ENCODE results near the gene HACD2. TPM values are rescaled to one million over a fixed set of nuclear protein-coding genes. Genes with fewer than 3 reads are reported as not detected.

The HACD2 gene
- total and polyA plus RNA-seq, 12 donors: 5.1 to 29.9 (median 20.2) TPM

DNA sequence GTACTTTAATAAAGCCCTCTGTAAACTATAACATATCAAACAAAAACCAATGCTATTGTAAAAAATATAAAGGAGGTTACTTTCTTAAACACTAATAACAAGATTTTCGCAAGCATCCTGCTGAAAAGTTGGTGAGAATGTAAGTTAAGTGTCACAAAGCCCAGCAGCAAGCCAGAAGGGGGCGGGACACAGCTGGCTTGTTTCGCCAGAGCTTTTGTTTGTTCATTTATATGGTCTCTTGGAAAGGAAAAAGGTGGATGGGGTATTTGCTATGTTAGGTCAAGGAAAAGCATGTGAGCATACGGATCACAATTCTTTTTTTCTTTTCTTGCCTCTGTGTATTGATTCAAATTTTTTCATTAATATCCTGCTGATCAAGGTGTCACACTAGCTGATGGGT, 59.9 kb downstream of the HACD2 start:
- no peaks in the 10 kb centered on the region for H3K9me3 ChIP-seq (replicated peaks in 1 of 3)
- no peak for DNase-seq
- no peak overlapping the region for H3K27ac ChIP-seq
- H3K27me3 ChIP-seq: no peaks in the 10 kb centered on the region
- intact Hi-C loops (cut with DNase I): no loop called here
- no peak for TF ChIP-seq POLR2A (IDR thresholded peaks at IDR 0.05)
- TF ChIP-seq, protein P1, sequence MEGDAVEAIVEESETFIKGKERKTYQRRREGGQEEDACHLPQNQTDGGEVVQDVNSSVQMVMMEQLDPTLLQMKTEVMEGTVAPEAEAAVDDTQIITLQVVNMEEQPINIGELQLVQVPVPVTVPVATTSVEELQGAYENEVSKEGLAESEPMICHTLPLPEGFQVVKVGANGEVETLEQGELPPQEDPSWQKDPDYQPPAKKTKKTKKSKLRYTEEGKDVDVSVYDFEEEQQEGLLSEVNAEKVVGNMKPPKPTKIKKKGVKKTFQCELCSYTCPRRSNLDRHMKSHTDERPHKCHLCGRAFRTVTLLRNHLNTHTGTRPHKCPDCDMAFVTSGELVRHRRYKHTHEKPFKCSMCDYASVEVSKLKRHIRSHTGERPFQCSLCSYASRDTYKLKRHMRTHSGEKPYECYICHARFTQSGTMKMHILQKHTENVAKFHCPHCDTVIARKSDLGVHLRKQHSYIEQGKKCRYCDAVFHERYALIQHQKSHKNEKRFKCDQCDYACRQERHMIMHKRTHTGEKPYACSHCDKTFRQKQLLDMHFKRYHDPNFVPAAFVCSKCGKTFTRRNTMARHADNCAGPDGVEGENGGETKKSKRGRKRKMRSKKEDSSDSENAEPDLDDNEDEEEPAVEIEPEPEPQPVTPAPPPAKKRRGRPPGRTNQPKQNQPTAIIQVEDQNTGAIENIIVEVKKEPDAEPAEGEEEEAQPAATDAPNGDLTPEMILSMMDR (IDR thresholded peaks at IDR 0.05): no peak
- no peak overlapping the region for H3K4me3 ChIP-seq
- WGBS, 4 donors: 92 to 95% (median 94%) methylated on average over 4 of the region's 4 CpGs
- no peaks in the 10 kb centered on the region for H3K36me3 ChIP-seq (replicated peaks in 1 of 2)
- H3K4me1 ChIP-seq (replicated peaks in 1 of 2): peaks cover 0 to 7% of the 10 kb centered on the region in 2 donors

DNA sequence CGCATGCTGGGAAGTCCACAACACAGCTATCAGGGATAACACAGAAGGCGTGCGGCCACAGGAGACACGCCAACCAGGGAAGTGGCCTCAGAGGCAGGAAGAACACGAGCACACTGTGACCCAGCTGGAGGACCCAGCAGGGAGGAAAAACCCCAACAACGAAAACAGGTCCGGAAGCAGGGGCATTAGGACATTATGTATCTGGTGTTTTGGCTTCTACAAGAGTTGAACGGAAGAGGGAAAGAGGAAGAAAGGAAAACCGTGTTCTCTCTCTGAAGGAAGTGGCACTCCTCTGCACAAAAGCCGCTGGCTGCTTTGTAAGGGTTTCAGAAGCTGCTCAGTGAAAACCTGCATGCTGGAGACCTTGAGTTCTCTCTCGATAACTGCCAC, 61.8 kb downstream of the HACD2 start:
- WGBS, 4 donors: 74 to 86% (median 81%) methylated on average over 11 of the region's 11 CpGs
- no peak for TF ChIP-seq POLR2A (IDR thresholded peaks at IDR 0.05)
- TF ChIP-seq, protein P1 (IDR thresholded peaks at IDR 0.05): no peak
- DNase-seq: peak in 4 of 7 donors; percentile 22 to 58 (median 30)

DNA sequence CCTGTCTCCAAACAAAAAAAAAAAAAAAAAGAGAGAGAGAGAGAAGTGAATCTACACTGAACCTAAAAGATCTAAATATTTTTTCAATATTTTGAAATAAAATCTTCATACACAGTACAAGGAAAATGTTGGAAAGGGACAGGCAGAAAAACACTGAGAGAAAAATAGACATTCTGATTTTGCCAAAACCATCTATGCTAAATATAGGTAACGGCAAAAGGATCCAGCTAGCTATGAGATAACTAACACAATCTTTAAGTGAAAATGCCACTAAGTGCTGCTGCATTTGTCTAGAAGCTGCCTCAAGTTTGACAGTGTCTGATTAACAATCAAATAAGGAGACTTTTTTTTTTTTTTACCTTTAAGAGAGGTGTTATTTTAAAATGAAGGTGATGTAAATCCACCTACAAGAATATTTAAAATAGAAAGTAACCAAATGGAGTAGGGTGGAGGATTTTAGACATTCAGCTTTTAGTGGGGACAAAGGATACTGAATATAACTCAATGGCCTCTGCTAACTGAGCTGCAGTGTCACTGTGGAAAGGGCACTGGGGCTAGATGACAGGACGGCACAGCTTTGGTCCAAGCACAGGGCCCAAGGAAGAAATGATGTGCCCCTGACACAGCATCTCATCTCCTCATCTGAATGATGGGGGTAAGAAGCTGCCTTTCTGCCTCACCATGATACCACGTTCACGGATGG, 62.4 kb downstream of the HACD2 start:
- H3K4me3 ChIP-seq: no peak overlapping the region
- H3K27me3 ChIP-seq: no peaks in the 10 kb centered on the region
- no peak for DNase-seq
- TF ChIP-seq, protein P1 (IDR thresholded peaks at IDR 0.05): no peak
- TF ChIP-seq POLR2A (IDR thresholded peaks at IDR 0.05): no peak
- intact Hi-C loops (cut with DNase I): no loop called here
- H3K27ac ChIP-seq: peak overlapping the region in 1 of 5 donors; percentile 59
- no peaks in the 10 kb centered on the region for H3K36me3 ChIP-seq (replicated peaks in 1 of 2)
- peaks cover 0 to 7% of the 10 kb centered on the region in 2 donors for H3K4me1 ChIP-seq (replicated peaks in 1 of 2)
- H3K9me3 ChIP-seq (replicated peaks in 1 of 3): no peaks in the 10 kb centered on the region
- WGBS, 4 donors: 77 to 97% (median 80%) methylated on average over 3 to 4 of the region's 4 CpGs

More for the DNA sequence above, 61.8 kb downstream of the HACD2 start:
- H3K4me1 ChIP-seq (replicated peaks in 1 of 2): peaks cover 0 to 7% of the 10 kb centered on the region in 2 donors
- no peaks in the 10 kb centered on the region for H3K36me3 ChIP-seq (replicated peaks in 1 of 2)
- H3K9me3 ChIP-seq (replicated peaks in 1 of 3): no peaks in the 10 kb centered on the region
- peak overlapping the region in 1 of 5 donors; percentile 59 for H3K27ac ChIP-seq
- intact Hi-C loops (cut with DNase I): no loop called here
- H3K27me3 ChIP-seq: no peaks in the 10 kb centered on the region
- no peak overlapping the region for H3K4me3 ChIP-seq

DNA sequence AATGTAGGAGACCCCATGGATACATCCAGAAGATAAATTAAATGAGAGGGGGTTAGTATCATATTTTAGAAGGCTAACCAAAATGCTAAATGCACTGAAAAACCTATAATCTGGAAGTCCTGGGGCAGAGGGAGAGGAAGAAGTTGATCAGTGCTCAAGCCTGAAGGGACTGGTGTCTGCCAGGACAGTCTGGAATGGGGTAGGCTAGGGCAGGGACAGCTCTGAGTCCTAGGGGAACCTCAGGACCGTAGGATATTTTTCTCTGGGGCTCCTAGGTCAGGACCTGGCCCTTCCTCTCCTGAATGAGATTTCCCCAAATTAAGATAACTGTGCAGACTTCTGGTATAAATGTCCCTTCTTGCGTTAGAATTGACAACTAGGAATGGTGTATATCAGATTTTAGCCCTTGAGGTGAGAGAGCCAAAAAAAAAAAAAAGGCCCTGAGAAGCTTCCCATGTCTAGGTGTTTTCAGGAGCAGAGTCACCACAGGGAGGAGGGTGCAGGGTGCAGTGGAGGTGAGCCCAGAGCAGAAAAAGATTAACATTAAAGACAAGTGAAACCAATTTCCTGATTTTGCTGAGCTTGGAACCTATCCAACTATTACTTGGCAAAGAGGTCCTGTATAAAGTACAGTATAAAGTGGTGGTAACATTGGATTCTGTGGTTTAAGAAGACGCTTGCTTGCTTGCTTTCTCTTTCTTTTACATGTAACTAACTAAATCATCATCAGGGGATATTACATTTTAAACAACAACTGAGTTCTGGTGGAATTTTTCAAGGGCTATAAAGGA, 63.5 kb downstream of the HACD2 start:
- intact Hi-C loops (cut with DNase I): no loop called here
- H3K4me3 ChIP-seq: no peak overlapping the region

More for the DNA sequence above, 63.5 kb downstream of the HACD2 start:
- 76 to 82% (median 79%) methylated on average over 3 of the region's 3 CpGs for WGBS, 4 donors
- H3K9me3 ChIP-seq (replicated peaks in 1 of 3): no peaks in the 10 kb centered on the region
- DNase-seq: no peak
- H3K27ac ChIP-seq: no peak overlapping the region
- H3K27me3 ChIP-seq: no peaks in the 10 kb centered on the region
- no peaks in the 10 kb centered on the region for H3K36me3 ChIP-seq (replicated peaks in 1 of 2)
- TF ChIP-seq, protein P1 (IDR thresholded peaks at IDR 0.05): no peak
- TF ChIP-seq POLR2A (IDR thresholded peaks at IDR 0.05): no peak
- H3K4me1 ChIP-seq (replicated peaks in 1 of 2): peaks cover 0 to 10% of the 10 kb centered on the region in 2 donors

Data from adrenal gland (tissue), 12 donors.